ENCODE results near the gene GEMIN4.
"Not testable (repeated sequence)": the region's sequence is repeated elsewhere in the genome, so short reads cannot be mapped to it uniquely, and the experiment has no call there.

The GEMIN4 gene

GRCh38 chr17:748604-749003, 3.5 kb downstream of the GEMIN4 start:
- not testable (repeated sequence) for H3K9ac ChIP-seq (ENCODE audit: low read length); H3K4me2 ChIP-seq (ENCODE audit: low read length); H3K9me3 ChIP-seq (ENCODE audit: insufficient read depth, low read length); H3K27ac ChIP-seq (ENCODE audit: low read length); H3K4me3 ChIP-seq (ENCODE audit: low read length); H2AFZ ChIP-seq (ENCODE audit: low read depth, low read length); H3K27me3 ChIP-seq (ENCODE audit: low read depth, low read length)
- Histone ChIP-seq H3K4me1 (ENCODE audit: low read length) (peaks cover 10% of the 10 kb centered on the region), H3K36me3 (replicated peaks; ENCODE audit: low read depth, low read length) (peaks cover 51% of the 10 kb centered on the region), H4K20me1 (ENCODE audit: insufficient read depth, low read length) (peaks cover 20% of the 10 kb centered on the region), H3K79me2 (ENCODE audit: low read length) (peaks cover 80% of the 10 kb centered on the region)

- Histone ChIP-seq H3K4me2 (ENCODE audit: low read length) (no peak overlapping the region), H3K4me3 (ENCODE audit: low read length) (no peak overlapping the region), H3K9me3 (ENCODE audit: insufficient read depth, low read length) (no peaks in the 10 kb centered on the region), H2AFZ (ENCODE audit: low read depth, low read length) (no peak overlapping the region), H3K27me3 (ENCODE audit: low read depth, low read length) (no peaks in the 10 kb centered on the region), H4K20me1 (ENCODE audit: insufficient read depth, low read length) (peaks cover 25% of the 10 kb centered on the region), H3K4me1 (ENCODE audit: low read length) (peaks cover 7% of the 10 kb centered on the region), H3K9ac (ENCODE audit: low read length) (no peak overlapping the region), H3K36me3 (replicated peaks; ENCODE audit: low read depth, low read length) (peaks cover 63% of the 10 kb centered on the region), H3K79me2 (ENCODE audit: low read length) (peaks cover 93% of the 10 kb centered on the region), H3K27ac (ENCODE audit: low read length) (no peak overlapping the region)
- TF ChIP-seq CTCF (IDR thresholded peaks at IDR 0.05; ENCODE audit: low read depth, low read length), result no peak
- TF ChIP-seq EZH2phosphoT487 (IDR thresholded peaks at IDR 0.05; ENCODE audit: low read depth), result no peak
Measured at GRCh38 chr17:746783-747629, 5.1 kb downstream of the GEMIN4 start.

GRCh38 chr17:746181-746580, 5.9 kb downstream of the GEMIN4 start:
- H3K9me3 ChIP-seq (ENCODE audit: insufficient read depth, low read length), result no peaks in the 10 kb centered on the region
- peaks cover 32% of the 10 kb centered on the region for H4K20me1 ChIP-seq (ENCODE audit: insufficient read depth, low read length)
- no peak overlapping the region for H3K27ac ChIP-seq (ENCODE audit: low read length)
- H3K4me1 ChIP-seq (ENCODE audit: low read length), result peaks cover 9% of the 10 kb centered on the region
- no peaks in the 10 kb centered on the region for H3K27me3 ChIP-seq (ENCODE audit: low read depth, low read length)
- peaks cover 90% of the 10 kb centered on the region for H3K79me2 ChIP-seq (ENCODE audit: low read length)
- no peak overlapping the region for H3K4me2 ChIP-seq (ENCODE audit: low read length)
- H2AFZ ChIP-seq (ENCODE audit: low read depth, low read length), result no peak overlapping the region
- H3K9ac ChIP-seq (ENCODE audit: low read length), result no peak overlapping the region
- no peak overlapping the region for H3K4me3 ChIP-seq (ENCODE audit: low read length)
- peaks cover 70% of the 10 kb centered on the region for H3K36me3 ChIP-seq (replicated peaks; ENCODE audit: low read depth, low read length)
- TF ChIP-seq EZH2phosphoT487 (IDR thresholded peaks at IDR 0.05; ENCODE audit: low read depth), result no peak

GRCh38 chr17:745406-745805, 6.7 kb downstream of the GEMIN4 start:
- no peak overlapping the region for H3K9ac ChIP-seq (ENCODE audit: low read length)
- H3K27me3 ChIP-seq (ENCODE audit: low read depth, low read length), result no peaks in the 10 kb centered on the region
- H3K4me2 ChIP-seq (ENCODE audit: low read length), result no peak overlapping the region
- peaks cover 72% of the 10 kb centered on the region for H3K36me3 ChIP-seq (replicated peaks; ENCODE audit: low read depth, low read length)
- no peak overlapping the region for H3K27ac ChIP-seq (ENCODE audit: low read length)
- TF ChIP-seq CTCF (IDR thresholded peaks at IDR 0.05; ENCODE audit: low read depth, low read length) (no peak), EZH2phosphoT487 (IDR thresholded peaks at IDR 0.05; ENCODE audit: low read depth) (no peak)
- H3K79me2 ChIP-seq (ENCODE audit: low read length), result peaks cover 86% of the 10 kb centered on the region
- no peak overlapping the region for H3K4me3 ChIP-seq (ENCODE audit: low read length)
- peaks cover 11% of the 10 kb centered on the region for H3K4me1 ChIP-seq (ENCODE audit: low read length)
- H3K9me3 ChIP-seq (ENCODE audit: insufficient read depth, low read length), result no peaks in the 10 kb centered on the region
- H2AFZ ChIP-seq (ENCODE audit: low read depth, low read length), result no peak overlapping the region
- H4K20me1 ChIP-seq (ENCODE audit: insufficient read depth, low read length), result peaks cover 40% of the 10 kb centered on the region

- H3K4me3 ChIP-seq (ENCODE audit: low read length), result no peak overlapping the region
- peaks cover 15% of the 10 kb centered on the region for H3K4me1 ChIP-seq (ENCODE audit: low read length)
- no peaks in the 10 kb centered on the region for H3K9me3 ChIP-seq (ENCODE audit: insufficient read depth, low read length)
- no peak for TF ChIP-seq CTCF (IDR thresholded peaks at IDR 0.05; ENCODE audit: low read depth, low read length)
- no peak for TF ChIP-seq EZH2phosphoT487 (IDR thresholded peaks at IDR 0.05; ENCODE audit: low read depth)
- peaks cover 67% of the 10 kb centered on the region for H3K36me3 ChIP-seq (replicated peaks; ENCODE audit: low read depth, low read length)
- H3K27me3 ChIP-seq (ENCODE audit: low read depth, low read length), result no peaks in the 10 kb centered on the region
- H3K9ac ChIP-seq (ENCODE audit: low read length), result no peak overlapping the region
- H3K4me2 ChIP-seq (ENCODE audit: low read length), result no peak overlapping the region
- peaks cover 40% of the 10 kb centered on the region for H4K20me1 ChIP-seq (ENCODE audit: insufficient read depth, low read length)
- H3K27ac ChIP-seq (ENCODE audit: low read length), result no peak overlapping the region
- H3K79me2 ChIP-seq (ENCODE audit: low read length), result peaks cover 81% of the 10 kb centered on the region
- H2AFZ ChIP-seq (ENCODE audit: low read depth, low read length), result no peak overlapping the region
Measured at GRCh38 chr17:744937-745336, 7.1 kb downstream of the GEMIN4 start.
